Sigmoid colon (tissue), 7 donors: ENCODE measurements around the gene TAF1B. TPM values are rescaled to one million over a fixed set of nuclear protein-coding genes. Genes with fewer than 3 reads are reported as not detected.

Experiments used
- DNase-seq: peaks from one replicate; pipeline ENCODE4 v3.0.0-alpha.2; 2019
- H3K27ac ChIP-seq, 4 donors: fragments of 200-600 bp; sonication (generic); one replicate each; pipeline ENCODE4 v1.5.1; 2016 to 2019; ENCODE audit warnings: mild to moderate bottlenecking in 1 of 4
- H3K27me3 ChIP-seq, 3 donors: fragments of 200-600 bp; sonication (generic); one replicate each; pipeline ENCODE4 v1.5.1; 2019; ENCODE audit warnings: mild to moderate bottlenecking in 1 of 3
- H3K36me3 ChIP-seq, 4 donors: fragments of 200-600 bp; sonication (generic); one replicate each; pipeline ENCODE4 v1.5.1; 2016 to 2019
- H3K4me1 ChIP-seq, 4 donors: fragments of 200-600 bp; sonication (generic); one replicate each; pipeline ENCODE4 v1.5.1; 2017 to 2019
- H3K4me3 ChIP-seq, 4 donors: fragments of 200-600 bp; sonication (generic); one replicate each; pipeline ENCODE4 v1.5.1; 2017 to 2019; ENCODE audit warnings: mild to moderate bottlenecking in 2 of 4, moderate library complexity in 1 of 4
- H3K9me3 ChIP-seq, 4 donors: fragments of 200-600 bp in 3 of 4; sonication (generic) in 3 of 4; one replicate each; pipeline versions ENCODE4 v1.5.1 to v1.6.1; 2013 to 2019
- EP300 ChIP-seq, 4 donors: sonication (generic); formaldehyde crosslinking; IDR thresholded peaks; one replicate each; pipeline ENCODE4 v1.6.1; 2017; ENCODE audit warnings: antibody characterized with exemption in 4 of 4
- POLR2A ChIP-seq, 2 donors: fragments of 450-650 bp; IDR thresholded peaks; one replicate each; pipeline ENCODE4 v1.6.1; 2016; ENCODE audit warnings: antibody characterized with exemption in 2 of 2, mild to moderate bottlenecking in 2 of 2, moderate library complexity in 2 of 2
- POLR2AphosphoS5 ChIP-seq, 4 donors: sonication (generic); formaldehyde crosslinking; IDR thresholded peaks; one replicate each; pipeline ENCODE4 v1.6.1; 2017; ENCODE audit warnings: antibody characterized with exemption in 4 of 4
- WGBS, 2 donors: extraction: QIAGEN DNeasy Blood & Tissue Kit; methylation state at CpG; one replicate each; pipeline ENCODE4 v1.1.7; 2013; 5-methylcytosine and 5-hydroxymethylcytosine counted together
- intact Hi-C: fragments of 100-400 bp; cut with DNase I; formaldehyde crosslinking; loops from one replicate; pipeline ENCODE4 v1.15.1; 2023
- polyA plus RNA-seq, 3 donors: library from polyadenylated mRNA; stranded (reverse); fragments of 200-250 nt; gene quantifications; one replicate each; pipeline ENCODE4 v1.2.3, GENCODE V29; 2013
- total RNA-seq, 4 donors: library from RNA; depleted of rRNA; stranded (reverse); fragments of >200 nt; gene quantifications; one replicate each; pipeline ENCODE4 v1.1.0, GENCODE V29; 2016
- TF ChIP-seq, protein P1 (sequence below), 4 experiments: fragments of 450-650 bp in 3 of 4; fragments of 200-600 bp in 1 of 4; IDR thresholded peaks; one replicate each; pipeline ENCODE4 v1.5.1; 2016 to 2019; ENCODE audit warnings: antibody characterized with exemption in 4 of 4, mild to moderate bottlenecking in 3 of 4, moderate library complexity in 2 of 4
- donor health status: healthy with polysubstance abuse.
- donor health status: Bipolar disorder and iron deficiency.
- donor health status: healthy.

Gene TAF1B
- total and polyA plus RNA-seq, 7 donors = 2.3 to 19.8 (median 11.4) TPM

DNA sequence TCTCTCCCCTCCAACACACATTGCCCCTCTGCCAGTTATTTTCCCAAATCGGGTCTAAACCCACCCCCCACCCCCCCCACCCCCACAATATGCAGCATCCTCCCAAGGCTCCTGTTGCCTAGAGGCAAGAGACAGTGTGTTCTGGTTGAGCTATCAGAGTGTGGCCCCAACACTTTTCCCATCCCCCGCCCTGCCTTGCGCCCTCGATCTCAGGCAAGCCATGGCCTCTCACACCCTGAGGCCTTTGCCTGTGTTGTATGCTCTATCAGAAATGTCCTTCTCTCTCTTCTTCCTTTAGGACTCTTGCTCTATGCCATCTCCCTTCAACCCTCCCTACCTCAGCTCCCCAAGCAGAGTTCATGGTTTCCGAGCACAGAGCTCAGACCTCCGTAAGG lies 98.7 kb downstream of the TAF1B start:
- no peaks in the 10 kb centered on the region for H3K9me3 ChIP-seq
- TF ChIP-seq POLR2A (IDR thresholded peaks at IDR 0.05) (no peak), EP300 (IDR thresholded peaks at IDR 0.05) (no peak), POLR2AphosphoS5 (IDR thresholded peaks at IDR 0.05) (no peak)
- TF ChIP-seq, protein P1, sequence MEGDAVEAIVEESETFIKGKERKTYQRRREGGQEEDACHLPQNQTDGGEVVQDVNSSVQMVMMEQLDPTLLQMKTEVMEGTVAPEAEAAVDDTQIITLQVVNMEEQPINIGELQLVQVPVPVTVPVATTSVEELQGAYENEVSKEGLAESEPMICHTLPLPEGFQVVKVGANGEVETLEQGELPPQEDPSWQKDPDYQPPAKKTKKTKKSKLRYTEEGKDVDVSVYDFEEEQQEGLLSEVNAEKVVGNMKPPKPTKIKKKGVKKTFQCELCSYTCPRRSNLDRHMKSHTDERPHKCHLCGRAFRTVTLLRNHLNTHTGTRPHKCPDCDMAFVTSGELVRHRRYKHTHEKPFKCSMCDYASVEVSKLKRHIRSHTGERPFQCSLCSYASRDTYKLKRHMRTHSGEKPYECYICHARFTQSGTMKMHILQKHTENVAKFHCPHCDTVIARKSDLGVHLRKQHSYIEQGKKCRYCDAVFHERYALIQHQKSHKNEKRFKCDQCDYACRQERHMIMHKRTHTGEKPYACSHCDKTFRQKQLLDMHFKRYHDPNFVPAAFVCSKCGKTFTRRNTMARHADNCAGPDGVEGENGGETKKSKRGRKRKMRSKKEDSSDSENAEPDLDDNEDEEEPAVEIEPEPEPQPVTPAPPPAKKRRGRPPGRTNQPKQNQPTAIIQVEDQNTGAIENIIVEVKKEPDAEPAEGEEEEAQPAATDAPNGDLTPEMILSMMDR (IDR thresholded peaks at IDR 0.05) = no peak
- no peak overlapping the region for H3K4me3 ChIP-seq
- intact Hi-C loops = no loop called here
- no peak for DNase-seq
- WGBS, 2 donors = 72 to 76% methylated on average over 6 of the region's 6 CpGs
- no peak overlapping the region for H3K27ac ChIP-seq
- peaks cover 0 to 16% (median 6%) of the 10 kb centered on the region in 3 donors for H3K27me3 ChIP-seq
- no peaks in the 10 kb centered on the region for H3K4me1 ChIP-seq
- no peaks in the 10 kb centered on the region for H3K36me3 ChIP-seq

DNA sequence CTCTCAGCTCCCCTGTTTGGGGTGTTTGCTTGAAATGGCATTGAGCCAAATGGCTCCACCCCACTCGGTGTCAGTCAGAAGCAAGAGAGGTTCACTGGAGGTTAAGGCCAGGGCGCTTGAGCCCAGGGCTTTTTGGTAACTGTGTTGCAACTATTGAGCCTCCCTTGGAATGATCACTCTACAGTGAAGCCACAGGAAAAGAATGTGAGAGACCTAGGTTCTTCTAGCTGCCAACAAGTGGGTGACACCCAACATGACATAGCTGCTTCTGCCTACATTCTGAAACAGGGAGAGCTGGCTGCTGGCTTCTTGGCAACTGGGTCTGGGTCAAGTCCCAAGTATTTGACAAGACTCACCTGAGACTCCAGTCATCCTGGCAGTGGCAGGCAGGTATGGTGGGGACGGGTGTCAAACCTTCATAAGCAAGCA lies 101.1 kb downstream of the TAF1B start:
- intact Hi-C loops = no loop called here
- WGBS, 2 donors = 36 to 72% methylated on average over 3 of the region's 3 CpGs

DNA sequence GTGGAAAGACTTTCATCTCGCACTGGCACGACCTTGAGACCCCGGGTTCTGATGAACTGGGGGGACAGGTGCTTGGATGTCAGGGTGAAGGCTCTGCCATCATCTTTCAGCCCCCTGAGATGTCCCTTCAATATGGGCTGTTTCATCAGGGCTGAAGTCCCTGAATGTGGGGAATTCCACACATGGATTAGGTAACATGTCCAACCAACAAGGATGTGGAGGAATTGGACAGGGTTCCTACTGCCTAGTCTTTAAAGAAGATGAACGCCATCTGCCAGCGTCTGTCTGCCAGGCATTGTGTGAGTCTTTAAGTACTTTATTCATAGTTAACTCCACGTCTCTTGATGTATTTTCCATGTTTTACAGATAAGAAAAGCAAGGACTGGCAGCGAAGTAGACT lies 102.3 kb downstream of the TAF1B start:
- WGBS, 2 donors = 65 to 79% methylated on average over 7 of the region's 7 CpGs
- Histone ChIP-seq H3K9me3 (no peaks in the 10 kb centered on the region), H3K27ac (no peak overlapping the region), H3K27me3 (peaks cover 0 to 16% (median 6%) of the 10 kb centered on the region in 3 donors), H3K4me1 (peaks cover 0 to 3% (median 2%) of the 10 kb centered on the region in 4 donors), H3K36me3 (no peaks in the 10 kb centered on the region), H3K4me3 (no peak overlapping the region)
- TF ChIP-seq POLR2A (IDR thresholded peaks at IDR 0.05) (no peak), EP300 (IDR thresholded peaks at IDR 0.05) (no peak), POLR2AphosphoS5 (IDR thresholded peaks at IDR 0.05) (no peak)
- TF ChIP-seq, protein P1 (IDR thresholded peaks at IDR 0.05) = no peak
- intact Hi-C loops = no loop called here
- DNase-seq = no peak

More for the DNA sequence above, 101.1 kb downstream of the TAF1B start:
- H3K4me3 ChIP-seq = no peak overlapping the region
- H3K27ac ChIP-seq = no peak overlapping the region
- no peak for DNase-seq
- TF ChIP-seq POLR2A (IDR thresholded peaks at IDR 0.05) (no peak), POLR2AphosphoS5 (IDR thresholded peaks at IDR 0.05) (no peak), EP300 (IDR thresholded peaks at IDR 0.05) (no peak)
- TF ChIP-seq, protein P1 (IDR thresholded peaks at IDR 0.05) = no peak
- no peaks in the 10 kb centered on the region for H3K9me3 ChIP-seq
- H3K27me3 ChIP-seq = peaks cover 0 to 16% (median 6%) of the 10 kb centered on the region in 3 donors
- no peaks in the 10 kb centered on the region for H3K36me3 ChIP-seq
- no peaks in the 10 kb centered on the region for H3K4me1 ChIP-seq

DNA sequence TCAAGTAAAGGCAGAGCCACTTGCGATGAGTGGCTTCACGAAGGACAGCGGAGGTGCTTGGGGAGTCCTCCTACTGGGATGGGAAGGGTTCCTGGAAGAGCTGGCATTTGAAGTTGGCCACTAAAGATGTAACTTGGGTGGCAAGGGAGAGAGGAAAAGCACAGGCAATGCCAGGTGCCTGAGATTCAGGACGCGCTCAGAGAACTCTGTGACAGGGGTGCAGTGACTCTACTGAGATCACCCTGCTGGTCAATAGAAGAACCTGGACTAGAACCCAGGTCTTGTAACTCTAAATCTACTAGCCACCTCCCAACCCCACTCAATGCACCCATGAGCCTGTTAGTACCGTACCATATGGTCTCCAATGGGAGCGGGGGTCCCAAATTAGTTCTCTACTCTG lies 102.8 kb downstream of the TAF1B start:
- Histone ChIP-seq H3K4me3 (no peak overlapping the region), H3K9me3 (no peaks in the 10 kb centered on the region), H3K36me3 (no peaks in the 10 kb centered on the region), H3K27me3 (peaks cover 0 to 16% (median 6%) of the 10 kb centered on the region in 3 donors), H3K4me1 (peaks cover 0 to 7% (median 5%) of the 10 kb centered on the region in 4 donors), H3K27ac (no peak overlapping the region)
- DNase-seq = no peak
- TF ChIP-seq POLR2AphosphoS5 (IDR thresholded peaks at IDR 0.05) (no peak), POLR2A (IDR thresholded peaks at IDR 0.05) (no peak), EP300 (IDR thresholded peaks at IDR 0.05) (no peak)
- TF ChIP-seq, protein P1 (IDR thresholded peaks at IDR 0.05) = no peak
- intact Hi-C loops = no loop called here
- WGBS, 2 donors = 83 to 90% methylated on average over 7 of the region's 7 CpGs

DNA sequence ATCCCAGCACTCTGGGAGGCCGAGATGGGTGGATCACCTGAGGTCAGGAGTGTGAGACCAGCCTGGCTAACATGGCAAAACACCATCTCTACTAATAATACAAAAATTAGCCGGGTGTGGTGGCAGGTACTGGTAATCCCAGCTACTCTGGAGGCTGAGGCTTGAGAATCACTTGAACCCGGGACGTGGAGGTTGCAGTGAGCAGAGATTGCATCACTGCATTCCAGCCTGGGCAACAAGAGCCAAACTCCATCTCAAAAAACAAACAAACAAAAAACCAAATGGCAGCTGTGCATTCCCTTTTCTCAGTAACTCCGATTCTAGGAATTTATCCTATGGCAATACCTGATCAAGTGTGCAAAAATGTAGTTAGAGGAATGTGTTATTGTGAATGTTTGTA lies 103.5 kb downstream of the TAF1B start:
- Histone ChIP-seq H3K4me1 (peaks cover 0 to 8% (median 6%) of the 10 kb centered on the region in 4 donors), H3K4me3 (no peak overlapping the region), H3K27ac (no peak overlapping the region), H3K9me3 (no peaks in the 10 kb centered on the region), H3K27me3 (peaks cover 0 to 16% (median 6%) of the 10 kb centered on the region in 3 donors), H3K36me3 (no peaks in the 10 kb centered on the region)
- 69 to 88% methylated on average over 5 of the region's 5 CpGs for WGBS, 2 donors
- TF ChIP-seq, protein P1 (IDR thresholded peaks at IDR 0.05) = no peak
- no peak for TF ChIP-seq POLR2AphosphoS5 (IDR thresholded peaks at IDR 0.05)
- no peak for TF ChIP-seq EP300 (IDR thresholded peaks at IDR 0.05)
- no peak for TF ChIP-seq POLR2A (IDR thresholded peaks at IDR 0.05)
- intact Hi-C loops = no loop called here
- no peak for DNase-seq
